ENCODE measurements around the gene FAM187B.
A peak's percentile ranks its signal among the peaks of the same experiment; 100 is the strongest.
"Not testable (repeated sequence)": the region's sequence is repeated elsewhere in the genome, so short reads cannot be mapped to it uniquely, and the experiment has no call there.

FAM187B gene

DNA sequence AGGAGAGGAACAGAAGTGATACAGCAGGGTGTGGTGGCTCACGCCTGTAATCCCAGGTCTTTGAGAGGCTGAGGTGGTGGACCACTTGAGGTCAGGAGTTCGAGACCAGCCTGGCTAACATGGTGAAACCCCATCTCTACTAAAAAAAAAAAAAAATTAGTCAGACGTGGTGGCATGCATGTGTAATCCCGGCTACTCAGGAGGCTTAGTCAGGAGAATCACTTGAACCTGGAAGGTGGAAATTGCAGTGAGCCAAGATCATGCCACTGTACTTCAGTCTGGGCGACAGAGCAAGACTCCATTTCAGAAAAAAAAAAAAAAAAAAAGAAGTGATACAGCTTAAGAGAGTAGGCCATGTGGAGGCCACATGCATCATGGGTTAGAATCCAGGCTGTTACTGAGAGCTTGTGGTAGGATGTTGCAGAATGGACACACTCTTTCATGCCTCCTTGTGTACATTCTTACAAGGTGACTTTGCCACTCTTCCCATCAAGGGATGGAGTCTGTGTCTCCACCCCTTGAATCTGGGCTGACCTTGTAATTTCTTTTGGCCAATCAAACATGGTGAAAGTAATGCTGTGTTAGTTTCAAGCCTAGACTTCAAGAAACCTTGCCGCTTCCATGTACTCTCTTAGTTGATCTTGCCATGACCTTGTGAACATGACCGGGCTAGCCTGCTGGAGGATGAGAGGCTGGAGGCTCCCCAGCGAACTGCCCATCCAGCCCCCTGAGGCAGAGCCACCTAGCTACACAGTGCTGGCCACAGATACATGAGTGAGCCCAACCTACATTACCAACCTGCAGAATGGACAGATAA, 12.3 kb downstream of the FAM187B start:
- no peak for FAIRE-seq

DNA sequence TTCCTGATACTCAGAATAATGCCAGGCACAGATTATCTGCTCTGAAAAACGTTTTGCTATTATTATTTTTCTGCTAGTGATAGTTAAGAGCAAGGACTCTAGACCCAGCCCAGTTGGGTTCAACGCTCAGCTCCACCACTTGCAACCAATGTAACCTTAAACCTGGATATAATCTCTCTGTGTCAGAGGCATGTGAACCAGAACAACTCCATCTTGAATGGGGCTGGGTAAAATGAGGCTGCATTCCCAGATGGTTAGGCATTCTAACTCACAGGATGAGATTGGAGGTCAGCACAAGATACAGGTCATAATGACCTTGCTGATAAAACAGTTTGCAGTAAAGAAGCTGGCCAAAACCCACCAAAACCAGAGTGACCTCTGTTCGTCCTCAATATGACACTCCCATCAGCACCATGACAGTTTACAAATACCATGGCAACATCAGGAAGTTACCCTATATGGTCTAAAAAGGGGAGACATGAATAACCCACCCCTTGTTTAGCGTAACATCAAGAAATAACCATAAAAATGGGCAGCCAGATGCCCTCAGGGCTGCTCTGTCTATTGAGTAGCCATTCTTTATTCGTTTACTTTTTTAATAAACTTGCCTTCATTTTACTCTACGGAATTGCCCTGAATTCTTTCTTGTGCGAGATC, 13.6 kb downstream of the FAM187B start:
- no peak for DNase-seq (ENCODE audit: insufficient read length, low spot score)
- no peak for FAIRE-seq

More for the DNA sequence above, 12.3 kb downstream of the FAM187B start:
- DNase-seq (ENCODE audit: insufficient read length, low spot score) = no peak

DNA sequence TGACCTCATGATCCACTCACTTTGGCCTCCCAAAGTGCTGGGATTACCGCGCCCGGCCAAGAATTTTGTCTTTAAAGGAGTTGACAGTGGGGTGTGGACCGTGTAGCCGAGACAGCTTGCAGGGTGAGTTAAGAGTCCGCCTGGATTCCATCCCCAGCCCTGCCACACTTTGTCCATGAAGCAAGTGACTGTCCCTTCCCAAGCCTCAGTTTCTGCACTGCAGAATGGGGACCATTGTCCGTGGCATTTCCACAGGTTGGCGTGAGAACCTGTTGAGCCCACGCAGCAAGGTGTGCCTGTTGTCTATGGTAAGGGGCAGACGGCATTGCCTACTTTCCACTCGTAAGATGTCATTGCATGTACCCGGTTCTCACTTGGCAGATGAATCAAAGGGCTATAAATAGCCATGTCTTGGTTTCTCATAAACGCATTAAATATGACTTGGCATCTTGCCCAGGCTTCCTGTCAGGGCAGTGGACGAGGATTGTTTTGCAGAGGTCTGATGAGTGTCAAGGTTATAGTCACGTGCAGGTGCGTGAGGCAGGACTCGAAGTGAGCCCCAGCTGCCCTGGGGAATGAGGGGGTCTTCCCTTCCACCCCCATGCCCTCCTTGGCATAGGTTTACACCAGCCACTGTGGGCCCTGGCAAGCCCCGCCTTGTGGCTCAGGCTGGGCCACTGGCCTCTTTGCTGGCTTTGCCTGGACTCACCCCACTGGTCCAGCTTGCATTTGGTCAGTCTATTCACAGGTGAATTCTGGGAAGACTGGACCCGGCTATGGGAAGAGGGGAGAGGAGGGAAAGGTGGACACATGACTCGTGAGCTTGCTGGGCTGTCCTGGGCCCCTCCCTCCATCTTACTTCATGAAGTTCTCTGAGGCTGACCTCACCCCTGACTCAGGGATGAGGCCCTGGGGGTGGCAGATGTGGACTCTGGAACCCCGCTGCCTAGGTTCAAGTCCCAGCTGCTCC, 14.6 kb downstream of the FAM187B start:
- DNase-seq (ENCODE audit: insufficient read length, low spot score) = peak; percentile 81
- FAIRE-seq = no peak

DNA sequence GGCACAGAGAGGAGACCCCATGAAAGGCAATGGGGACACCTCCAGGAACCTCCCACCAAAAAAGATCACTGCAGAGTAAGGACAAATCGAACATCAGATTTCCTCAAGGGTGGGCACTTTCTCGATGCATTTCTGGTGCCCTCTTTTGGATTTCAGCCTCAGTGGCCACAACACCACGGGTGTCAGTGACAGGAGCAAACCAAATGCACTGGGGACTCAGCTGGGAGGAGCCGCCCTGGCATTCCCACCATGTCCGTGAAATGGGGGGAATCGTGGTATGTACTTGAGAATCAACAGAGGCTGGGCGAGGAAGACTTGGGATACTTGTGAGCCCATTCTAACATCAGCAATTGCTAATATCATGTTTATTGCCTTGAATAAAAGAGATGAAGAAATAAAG, 16.3 kb downstream of the FAM187B start:
- FAIRE-seq (no peak), DNase-seq (ENCODE audit: insufficient read length, low spot score) (no peak)

DNA sequence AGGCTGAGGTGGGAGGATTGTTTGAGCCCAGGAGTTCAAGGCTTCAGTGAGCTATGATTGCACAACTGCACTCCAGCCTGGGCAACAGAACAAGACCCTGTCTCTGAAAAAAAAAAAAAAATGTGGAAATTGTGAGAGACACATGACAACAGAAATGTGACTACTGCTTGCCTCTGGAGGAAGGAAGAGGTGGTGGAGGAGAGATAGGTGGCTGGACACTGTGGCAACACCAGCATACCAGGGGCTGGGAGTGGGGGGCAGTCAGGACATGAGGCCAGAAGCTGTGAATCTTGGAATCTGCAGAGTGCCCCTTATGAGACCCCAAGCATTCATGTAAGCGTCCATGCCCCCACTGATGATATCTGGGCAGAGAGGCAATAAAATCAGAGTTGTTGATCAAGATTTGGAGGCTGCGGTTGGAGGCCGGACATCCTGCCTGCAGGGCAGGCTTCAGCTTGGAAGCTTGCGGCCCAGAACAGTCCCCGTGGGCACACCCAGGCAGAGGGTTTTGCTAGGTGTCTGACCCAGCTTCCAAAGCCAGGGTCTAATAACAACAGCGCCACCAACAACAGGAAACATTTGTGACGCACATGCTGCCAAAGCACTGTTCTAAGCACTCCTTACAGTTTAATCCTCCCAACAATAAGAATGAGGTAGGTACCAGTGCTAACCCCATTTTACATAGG, 16.9 kb downstream of the FAM187B start:
- DNase-seq (ENCODE audit: insufficient read length, low spot score) = no peak
- FAIRE-seq = no peak

DNA sequence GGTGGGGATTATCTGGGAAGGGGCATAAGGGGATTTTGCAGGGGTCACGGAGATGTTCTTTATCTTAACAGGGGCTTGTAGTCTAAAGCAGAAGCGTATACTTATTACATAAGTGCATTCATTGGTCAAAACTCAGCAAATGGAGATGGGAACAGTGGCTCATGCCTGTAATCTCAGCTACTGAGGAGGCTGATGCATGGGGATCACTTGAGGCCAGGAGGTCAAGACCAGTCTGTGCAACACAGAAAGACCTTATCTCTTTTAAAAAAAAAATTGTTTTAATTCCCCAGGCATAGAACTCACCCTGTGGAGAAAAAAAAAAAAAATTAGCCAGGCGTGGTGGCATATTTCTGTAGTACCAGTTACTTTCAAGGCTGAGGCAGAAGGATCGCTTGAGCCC, 18.9 kb downstream of the FAM187B start:
- no peak for FAIRE-seq
- DNase-seq (ENCODE audit: insufficient read length, low spot score) = no peak

DNA sequence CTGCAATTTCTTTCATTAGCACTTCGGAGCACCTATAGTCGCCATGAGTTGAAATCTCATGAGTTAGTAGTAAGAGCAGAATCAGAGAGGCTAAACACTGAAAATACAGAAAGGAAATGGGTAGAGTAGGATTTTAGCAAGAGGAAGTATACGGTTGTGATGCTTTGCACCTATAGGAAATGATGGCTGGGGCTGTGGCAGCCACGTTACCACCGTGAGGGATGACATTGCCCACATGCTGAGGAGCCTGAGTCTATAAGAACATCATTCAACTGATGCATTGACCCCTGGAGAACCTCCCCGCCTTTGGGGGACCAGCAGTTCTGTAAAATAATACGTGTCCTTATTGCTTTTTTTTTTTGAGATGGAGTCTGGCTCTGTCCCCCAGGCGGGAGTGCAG, 20.4 kb downstream of the FAM187B start:
- FAIRE-seq (no peak), DNase-seq (ENCODE audit: insufficient read length, low spot score) (no peak)

DNA sequence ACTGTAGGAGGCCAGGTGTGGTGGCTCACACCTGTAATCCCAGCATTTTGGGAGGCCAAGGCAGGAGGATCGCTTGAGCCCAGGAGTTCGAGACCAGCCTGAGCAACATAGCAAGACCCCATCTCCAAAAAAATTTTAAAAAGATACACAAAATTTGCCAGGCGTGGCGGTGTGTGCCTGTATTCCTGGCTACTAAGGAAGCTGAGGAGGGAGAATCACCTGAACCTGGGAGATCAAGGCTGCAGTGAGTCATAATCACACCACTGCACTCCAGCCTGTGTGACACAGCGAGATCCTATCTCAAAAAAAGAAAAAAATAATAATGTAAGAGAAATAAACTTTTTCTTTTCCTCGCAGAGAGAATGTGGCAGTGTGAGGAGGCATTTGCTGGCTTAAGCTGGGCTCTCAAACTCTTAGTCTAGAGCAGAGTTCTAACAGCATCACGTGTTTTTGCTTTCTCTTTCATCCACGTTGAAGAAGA, 21.1 kb downstream of the FAM187B start:
- no peak for FAIRE-seq
- no peak for DNase-seq (ENCODE audit: insufficient read length, low spot score)

DNA sequence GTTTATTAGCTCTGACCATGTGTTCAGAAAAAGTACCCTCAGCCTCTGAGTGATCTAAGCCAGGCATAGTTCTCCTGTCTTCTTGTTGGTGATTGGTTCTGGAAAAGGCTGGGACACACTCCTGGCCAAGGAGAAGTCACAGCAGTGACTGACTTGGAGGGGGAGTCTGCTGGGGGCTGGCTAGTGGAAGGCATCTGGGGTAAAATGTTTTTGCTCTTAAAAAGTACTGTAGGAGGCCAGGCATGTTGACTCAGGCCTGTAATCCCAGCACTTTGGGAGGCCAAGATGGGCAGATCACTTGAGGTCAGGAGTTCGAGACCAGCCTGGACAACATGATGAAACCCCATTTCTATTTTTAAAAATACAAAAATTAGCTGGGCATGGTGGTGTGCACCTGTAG, 21.7 kb downstream of the FAM187B start:
- DNase-seq (ENCODE audit: insufficient read length, low spot score) = no peak
- no peak for FAIRE-seq

DNA sequence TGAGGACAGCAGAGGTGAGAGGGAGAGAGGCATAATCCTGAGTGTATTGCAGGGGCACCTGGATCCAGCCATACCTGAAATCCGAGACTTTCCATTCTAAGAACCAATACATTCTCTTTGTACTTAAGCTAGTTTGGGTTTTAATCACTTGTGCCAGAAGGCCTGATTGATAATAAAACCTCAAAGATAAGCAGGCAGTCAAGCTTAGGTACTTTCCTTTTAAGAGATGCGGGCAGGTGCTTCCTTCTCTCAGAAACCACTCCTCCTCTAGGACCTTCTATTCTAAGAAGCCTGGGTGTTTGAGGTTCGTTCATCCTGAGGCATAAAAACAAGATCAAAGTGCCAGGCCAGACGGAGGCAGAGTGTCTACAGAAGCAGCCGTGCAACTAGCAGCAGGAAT, 22.2 kb downstream of the FAM187B start:
- DNase-seq (ENCODE audit: insufficient read length, low spot score) (no peak), FAIRE-seq (no peak)

DNA sequence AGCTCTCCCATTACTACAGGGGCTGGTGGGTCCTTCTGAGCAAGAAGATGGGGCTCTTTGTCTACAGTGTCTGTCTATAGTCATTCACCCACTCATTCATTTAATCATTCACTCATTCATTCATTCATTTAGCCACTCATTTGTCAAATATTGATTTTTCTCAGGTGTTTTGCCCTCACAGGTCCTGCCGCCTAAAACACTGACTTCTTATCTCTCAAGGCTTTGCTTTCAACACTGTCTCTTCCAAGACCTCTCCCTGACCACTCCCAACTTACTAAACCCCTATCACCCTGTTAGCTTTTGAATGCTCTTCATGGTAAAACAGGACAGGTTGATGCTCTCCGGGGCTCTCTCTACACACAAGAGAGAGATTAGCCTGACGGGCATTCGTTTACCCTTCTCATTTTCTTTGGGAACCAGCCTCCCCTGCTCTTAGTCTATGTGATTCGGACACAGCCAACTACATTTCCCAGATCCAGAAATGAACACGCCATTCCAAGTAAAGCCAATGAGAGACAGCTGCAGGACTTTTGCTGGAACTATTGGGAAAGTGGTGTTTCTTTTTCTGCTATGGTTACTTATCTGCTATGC, 22.7 kb downstream of the FAM187B start:
- FAIRE-seq (no peak), DNase-seq (ENCODE audit: insufficient read length, low spot score) (no peak)

DNA sequence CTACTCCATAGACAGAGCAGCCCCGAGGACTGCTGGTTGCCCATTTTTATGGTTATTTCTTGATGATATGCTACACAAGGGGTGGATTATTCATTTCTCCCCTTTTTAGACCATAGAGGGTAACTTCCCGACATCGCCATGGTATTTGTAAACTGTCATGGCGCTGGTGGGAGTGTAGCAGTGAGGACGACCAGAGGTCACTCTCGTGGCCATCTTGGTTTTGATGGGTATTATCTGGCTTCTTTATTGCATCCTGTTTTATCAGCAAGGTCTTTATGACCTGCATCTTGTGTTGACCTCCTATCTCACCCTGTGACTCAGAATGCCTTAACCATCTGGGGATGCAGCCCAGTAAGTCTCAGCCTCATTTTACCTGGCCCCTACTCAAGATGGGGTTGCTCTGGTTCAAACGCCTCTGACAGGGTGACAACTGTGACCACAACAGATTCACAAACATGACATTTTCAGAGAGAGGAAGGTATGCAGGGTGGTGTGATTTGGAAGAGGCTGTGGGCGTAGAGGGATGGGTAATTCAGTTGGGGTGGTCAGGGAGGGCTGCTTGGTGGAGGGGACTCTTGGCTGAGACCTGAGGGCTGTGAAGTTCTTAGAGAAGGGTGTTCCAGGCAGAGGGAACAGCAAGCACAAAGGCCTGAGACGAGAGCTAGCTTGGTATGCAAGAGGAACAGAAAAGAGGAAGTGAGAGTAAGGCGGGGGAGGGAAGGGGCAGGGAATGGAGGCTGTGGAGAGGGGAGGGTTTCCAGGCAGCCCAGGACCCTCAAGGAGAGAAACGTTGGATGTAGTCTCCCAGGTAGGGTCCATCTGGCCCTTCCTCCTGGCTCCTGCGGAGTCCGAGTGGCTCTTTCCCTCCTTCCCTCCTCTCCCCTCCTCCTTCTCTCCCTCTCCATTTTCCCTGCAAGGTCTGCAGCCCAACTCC, 23.5 kb downstream of the FAM187B start:
- FAIRE-seq (no peak), DNase-seq (ENCODE audit: insufficient read length, low spot score) (no peak)

DNA sequence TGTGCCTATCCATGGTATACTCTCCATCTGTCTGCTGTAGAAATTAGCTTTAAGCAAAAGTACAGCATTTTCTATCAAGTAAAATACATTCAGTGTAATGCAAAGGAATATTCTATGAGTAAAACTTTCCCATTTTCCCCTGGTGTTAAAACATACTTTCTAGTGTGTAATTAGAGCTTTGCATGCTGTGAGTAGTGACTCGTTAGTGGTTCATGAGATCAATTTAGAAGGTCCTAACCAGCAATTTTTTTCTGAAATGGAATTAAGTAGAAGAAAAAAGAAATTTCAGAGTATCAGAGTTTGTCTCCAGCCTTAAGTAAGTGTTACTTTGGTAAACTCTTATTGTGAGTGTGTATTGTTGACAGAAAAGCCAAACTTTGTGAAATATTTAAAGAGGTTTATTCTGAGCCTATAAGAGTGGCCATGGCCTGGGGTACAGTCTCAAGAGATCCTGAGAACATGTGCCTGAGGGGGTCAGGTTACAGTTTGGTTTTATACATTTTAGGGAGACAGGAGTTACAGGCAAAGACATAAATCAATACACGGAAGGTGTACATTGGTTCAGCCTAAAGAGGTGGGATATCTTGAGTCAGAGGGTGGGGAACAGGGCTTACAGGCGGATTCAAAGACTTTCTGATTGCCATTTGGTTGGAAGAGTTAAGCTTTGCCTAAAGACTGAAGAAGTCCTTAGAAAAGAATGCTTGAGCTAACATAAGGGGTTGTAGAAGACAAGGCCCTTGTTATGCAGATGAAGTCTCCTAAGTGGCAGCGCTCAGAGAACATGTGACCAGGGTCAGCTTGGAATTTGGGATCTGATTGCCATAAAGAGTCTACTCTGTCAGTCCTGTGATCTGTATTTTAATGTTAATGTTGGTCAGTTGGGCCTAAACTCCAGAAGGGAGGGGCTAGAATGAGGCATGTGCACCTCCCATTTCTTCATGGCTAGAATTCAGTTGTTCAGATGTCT, 25.5 kb downstream of the FAM187B start:
- FAIRE-seq (no peak), DNase-seq (ENCODE audit: insufficient read length, low spot score) (no peak)

DNA sequence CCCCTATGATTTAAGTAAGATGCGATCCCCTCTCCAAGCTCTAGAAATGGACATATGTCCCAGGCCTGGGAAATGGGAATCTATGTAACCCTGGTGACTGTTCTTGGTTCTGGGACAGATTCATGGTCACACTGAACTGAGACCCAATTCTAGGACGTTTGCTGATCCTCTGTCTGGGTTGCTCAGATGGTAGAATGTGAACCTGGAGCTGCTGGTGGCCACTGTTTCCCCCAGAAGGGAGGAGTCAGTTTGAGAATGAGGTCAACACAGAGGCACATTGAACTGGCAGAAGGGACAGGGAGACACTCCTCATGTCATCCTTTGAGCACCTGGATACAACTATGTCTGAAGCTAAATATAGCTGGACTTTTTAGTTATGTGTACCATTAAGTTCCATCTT, 29.1 kb downstream of the FAM187B start:
- DNase-seq (ENCODE audit: insufficient read length, low spot score) (no peak), FAIRE-seq (no peak)

DNA sequence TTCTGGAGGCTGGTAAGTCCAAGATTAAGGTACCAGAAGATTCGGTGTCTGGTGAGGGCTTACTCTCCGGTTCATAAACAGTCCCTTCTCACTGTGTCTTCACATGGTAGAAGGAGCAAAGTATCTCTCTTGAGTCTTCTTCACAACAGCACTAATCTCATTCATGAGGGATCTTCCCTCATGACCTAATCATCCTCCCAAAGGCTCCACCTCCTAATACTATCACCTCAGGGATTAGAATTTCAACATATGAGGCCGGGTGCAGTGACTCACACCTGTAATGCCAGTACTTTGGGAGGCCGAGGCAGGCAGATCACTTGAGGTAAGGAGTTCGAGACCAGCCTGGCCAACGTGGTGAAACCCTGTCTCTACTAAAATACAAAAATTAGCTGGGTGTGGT, 31.7 kb downstream of the FAM187B start:
- FAIRE-seq; DNase-seq (ENCODE audit: insufficient read length, low spot score): not testable (repeated sequence)

DNA sequence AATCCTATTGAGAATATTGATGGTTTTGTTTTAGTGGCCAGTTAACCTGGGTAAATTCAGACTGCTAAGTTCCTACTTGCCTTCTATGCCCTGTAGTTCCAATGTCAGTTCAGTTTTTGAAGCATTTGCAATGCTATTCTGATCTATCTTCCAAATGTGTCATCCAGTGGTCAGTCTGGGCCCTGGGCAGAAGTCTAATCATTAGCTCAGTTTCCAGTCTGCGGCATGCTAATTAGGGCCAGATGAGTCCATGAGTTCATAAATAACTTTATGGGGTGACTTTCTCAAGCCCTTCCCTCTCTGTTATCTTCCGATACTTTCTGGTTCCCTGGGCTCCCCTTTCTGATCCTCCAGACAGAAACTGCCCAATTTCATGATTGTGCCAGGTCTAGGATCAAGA, 32.7 kb downstream of the FAM187B start:
- DNase-seq (ENCODE audit: insufficient read length, low spot score) (no peak), FAIRE-seq (no peak)

DNA sequence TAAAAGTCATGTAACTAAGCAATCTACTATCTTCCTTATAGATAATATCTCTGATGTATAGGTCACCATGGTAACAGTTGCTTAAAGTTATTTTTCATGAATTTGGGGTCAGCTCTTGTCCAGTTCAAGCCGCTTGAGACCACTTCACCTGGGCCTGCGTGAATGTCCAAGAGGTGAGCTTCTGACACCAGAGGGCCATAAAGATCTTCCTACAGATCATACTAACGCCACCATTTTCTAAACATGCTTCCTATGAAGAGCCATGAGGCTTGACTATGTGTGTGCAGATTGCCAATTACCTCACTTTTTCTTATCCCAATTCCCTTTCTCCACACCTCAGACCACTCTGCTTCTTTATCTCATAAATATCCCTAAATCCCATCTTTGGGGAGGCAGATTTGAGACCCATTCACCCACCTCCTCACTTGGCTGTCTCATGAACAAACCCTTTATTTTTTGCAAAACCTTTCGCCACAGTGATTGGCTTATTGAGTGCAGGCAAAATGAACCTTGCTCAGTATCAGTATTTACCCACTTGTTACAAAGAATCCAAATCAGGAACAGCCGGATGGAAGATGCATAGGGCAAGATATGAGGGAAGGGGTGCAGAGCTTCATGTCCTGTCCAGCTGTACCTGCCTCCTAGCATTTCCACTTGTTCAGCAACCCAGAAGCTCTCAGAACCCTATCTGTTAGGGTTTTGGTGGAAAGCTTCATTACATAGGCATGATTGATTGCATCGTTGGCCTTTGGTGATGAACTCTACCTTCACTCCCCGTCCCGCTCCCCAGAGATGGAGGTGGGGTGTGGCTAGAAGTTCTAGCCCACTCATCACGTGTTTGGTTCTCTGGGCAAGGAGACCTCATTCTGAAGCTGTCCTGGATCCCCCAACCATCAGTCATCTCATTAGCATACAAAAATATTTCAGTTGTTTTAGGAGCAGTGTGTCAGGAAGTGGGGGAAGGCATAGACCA, 34.2 kb downstream of the FAM187B start:
- FAIRE-seq (no peak), DNase-seq (ENCODE audit: insufficient read length, low spot score) (no peak)

Measured in HTR-8/SVneo (cell line).